Measurements from ENCODE around the gene CCDC187. TPM values are rescaled to one million over a fixed set of nuclear protein-coding genes. Genes with fewer than 3 reads are reported as not detected.

The CCDC187 gene
- total and polyA plus RNA-seq, 2 of the 13 experiments (the other 11 are each of a cell fraction or from before 2014, with no cell fraction given), result 0.03 to 0.13 TPM

GRCh38 chr9:136306211-136307208, 2.6 kb upstream of the CCDC187 start:
- CTCF ChIA-PET (ENCODE audit: low intra/inter-chr PET ratio, low total read pairs), result no interaction called here
- BruUV-seq (replicated peaks), result no TSS peak
- H3K36me3 ChIP-seq (replicated peaks in 1 of 2; ENCODE audit: control insufficient read depth in 1 of 2, insufficient read depth in 2 of 2, low read length in 2 of 2), result no peaks in the 10 kb centered on the region
- DNase-seq (ENCODE audit: low spot score) (no peak), FAIRE-seq (no peak), ATAC-seq (peak; percentile 42)
- no peak overlapping the region for H2AFZ ChIP-seq (ENCODE audit: low read length)
- no peak overlapping the region for H3K27ac ChIP-seq (ENCODE audit: extremely low read length, insufficient read depth, low read length)
- no peaks in the 10 kb centered on the region for H4K20me1 ChIP-seq (ENCODE audit: insufficient read depth, low read length)
- H3K4me2 ChIP-seq (ENCODE audit: low read depth, low read length), result peak overlapping the region; percentile 38
- peaks cover 3 to 24% of the 10 kb centered on the region in 2 experiments for H3K27me3 ChIP-seq (ENCODE audit: control insufficient read depth in 1 of 2, insufficient read depth in 2 of 2, low read length in 2 of 2)
- H3K9me3 ChIP-seq (ENCODE audit: low read length), result no peaks in the 10 kb centered on the region
- in situ Hi-C loops (cut with HindIII; ENCODE audit: extremely low pct_ligation_motif_present, low pct_unique_long_range_greater_than_20kb), result no loop called here
- 22% methylated on average over 14 of the region's 34 CpGs for WGBS (ENCODE audit: low lambda C conversion rate)
- peak overlapping the region in 1 of 3 experiments; percentile 42; a peak in 2 of 6 replicates for H3K4me3 ChIP-seq (replicated peaks in 1 of 3; ENCODE audit: insufficient read depth in 1 of 3, low read depth in 2 of 3, low read length in 3 of 3)
- H3K79me2 ChIP-seq (ENCODE audit: insufficient read depth, low read length), result no peaks in the 10 kb centered on the region
- POLR2A ChIA-PET, result no interaction called here
- intact Hi-C loops (cut with micrococcal nuclease; ENCODE audit: unreplicated experiment), result no loop called here
- peaks cover 49% of the 10 kb centered on the region for H3K4me1 ChIP-seq (ENCODE audit: insufficient read depth, low read length)
- H3K9ac ChIP-seq (ENCODE audit: insufficient read depth, low read depth, low read length), result no peak overlapping the region
- TF ChIP-seq UBTF (CRISPR knock-in tag; IDR thresholded peaks at IDR 0.05), result 0 out of 2 replicates have a peak, but pooled peaks have one; percentile 16
- TF ChIP-seq ZNF251 (CRISPR knock-in tag; IDR thresholded peaks at IDR 0.05), result 0 out of 2 replicates have a peak, but pooled peaks have one; percentile 6
- peak; percentile 79 for TF ChIP-seq ZNF629 (CRISPR knock-in tag; conservative IDR thresholded peaks at IDR 0.05)
- no peak for TF ChIP-seq NFE2L1 (CRISPR knock-in tag; IDR thresholded peaks at IDR 0.05; ENCODE audit: borderline replicate concordance)
- TF ChIP-seq ZSCAN5A (CRISPR knock-in tag; IDR thresholded peaks at IDR 0.05; ENCODE audit: borderline replicate concordance), result no peak
- no peak for TF ChIP-seq HOXA3 (CRISPR knock-in tag; IDR thresholded peaks at IDR 0.05)
- no peak for TF ChIP-seq ZNF709 (CRISPR knock-in tag; IDR thresholded peaks at IDR 0.05)
- TF ChIP-seq THAP9 (CRISPR knock-in tag; IDR thresholded peaks at IDR 0.05; ENCODE audit: borderline replicate concordance), result 0 out of 2 replicates have a peak, but pooled peaks have one; percentile 29
- no peak for TF ChIP-seq ZNF775 (CRISPR knock-in tag; IDR thresholded peaks at IDR 0.05; ENCODE audit: borderline replicate concordance)
- no peak for TF ChIP-seq ZNF574 (CRISPR knock-in tag; IDR thresholded peaks at IDR 0.05)
- no peak for TF ChIP-seq HNRNPUL1 (IDR thresholded peaks at IDR 0.05; ENCODE audit: low read depth, low read length)
